ENCODE data around the gene DNMT3A. TPM values are rescaled to one million over a fixed set of nuclear protein-coding genes. Genes with fewer than 3 reads are reported as not detected.
A peak's percentile ranks its signal among the peaks of the same experiment; 100 is the strongest.

Gene DNMT3A
- total and polyA plus RNA-seq, 2 of the 8 experiments (the other 6 are each of a cell fraction or from before 2014, with no cell fraction given) = 33.6 to 178 TPM

GRCh38 chr2:25343187-25343825, 1.6 kb upstream of the DNMT3A start:
- Histone ChIP-seq H2BK120ac (replicated peaks; ENCODE audit: low read depth, low read length) (no peak overlapping the region), H2BK12ac (ENCODE audit: low read depth, low read length) (no peak overlapping the region), H3K14ac (ENCODE audit: insufficient read length) (no peak overlapping the region), H4K91ac (replicated peaks; ENCODE audit: insufficient read length, low read length) (no peak overlapping the region), H2AK5ac (ENCODE audit: low read depth, low read length) (no peak overlapping the region), H3K4me1 (replicated peaks in 1 of 4; ENCODE audit: control insufficient read depth in 3 of 4, insufficient read depth in 4 of 4, low read length in 3 of 4) (peaks cover 0 to 16% (median 9%) of the 10 kb centered on the region in 4 experiments; a peak in 5 of 7 replicates), H3K4me3 (ENCODE audit: extremely low read depth in 1 of 4, insufficient read depth in 2 of 4, low read depth in 3 of 4, low read length in 4 of 4) (peak overlapping the region in 1 of 4 experiments; percentile 64; a peak in 1 of 8 replicates), H4K20me1 (replicated peaks in 1 of 2; ENCODE audit: control insufficient read depth in 1 of 2, insufficient read depth in 2 of 2, low read length in 2 of 2) (peaks cover 3% of the 10 kb centered on the region in 2 experiments), H4K5ac (ENCODE audit: insufficient read length, low read depth, low read length) (no peak overlapping the region), H3K9ac (replicated peaks in 1 of 4; ENCODE audit: extremely low read depth in 1 of 4, low read depth in 3 of 4, low read length in 3 of 4) (no peak overlapping the region), H2BK5ac (ENCODE audit: low read depth, low read length) (no peak overlapping the region), H3K56ac (replicated peaks; ENCODE audit: insufficient read length, low read depth, low read length) (no peak overlapping the region), H2BK20ac (ENCODE audit: low read length) (no peak overlapping the region), H2AFZ (ENCODE audit: low read length) (no peak overlapping the region), H3K27ac (ENCODE audit: low read depth, low read length) (no peak overlapping the region), H3K4ac (replicated peaks; ENCODE audit: insufficient read length, low read depth, low read length) (no peak overlapping the region), H3K4me2 (ENCODE audit: insufficient read depth in 1 of 2, low read depth in 2 of 2, low read length in 2 of 2) (0 out of 4 replicates have a peak overlapping the region, but pooled peaks of 1 of the 2 experiments have one; percentile 4), H4K8ac (ENCODE audit: extremely low read depth, insufficient read depth, low read length) (no peak overlapping the region; the same call in 1 of the 2 replicates), H2BK15ac (ENCODE audit: low read length) (no peak overlapping the region), H3K27me3 (replicated peaks in 1 of 4; ENCODE audit: control insufficient read depth in 3 of 4, extremely low read depth in 1 of 4, insufficient read depth in 3 of 4, low read length in 3 of 4) (peaks cover 0 to 18% (median 11%) of the 10 kb centered on the region in 4 experiments; a peak in 6 of 7 replicates), H3K23ac (ENCODE audit: insufficient read length) (no peak overlapping the region), H3K18ac (ENCODE audit: extremely low read depth, low read length) (no peak overlapping the region), H3K9me3 (ENCODE audit: insufficient read depth in 2 of 2, low read depth in 1 of 2, low read length in 1 of 2) (no peaks in the 10 kb centered on the region), H3K36me3 (ENCODE audit: control insufficient read depth in 2 of 4, insufficient read depth in 4 of 4, low read length in 3 of 4) (no peaks in the 10 kb centered on the region), H3K79me1 (ENCODE audit: low read depth, low read length) (no peaks in the 10 kb centered on the region), H3K79me2 (ENCODE audit: control insufficient read depth in 1 of 2, insufficient read depth in 2 of 2, low read length in 2 of 2) (no peaks in the 10 kb centered on the region; a peak in 1 of 4 replicates), H3K23me2 (ENCODE audit: low read depth, low read length) (peaks cover 8% of the 10 kb centered on the region; the same call in 1 of the 2 replicates)
- ChIA-PET CTCF (ENCODE audit: partially characterized antibody) (interaction anchor here (0.6 to 3.3 kb wide), 26 partner anchors 10 to 321 kb away, joined by 3 to 23 read pairs (median 5); no protein-coding TSS in a partner anchor), POLR2A (ENCODE audit: partially characterized antibody) (interaction anchor here (0.6 to 0.7 kb wide), 2 partner anchors 28 to 517 kb away, joined by 3 read pairs; no protein-coding TSS in a partner anchor)
- 91% methylated on average over 20 of the region's 21 CpGs; no CpG with 5 or more reads in 1 of the 2 experiments for WGBS, 2 experiments (ENCODE audit: extremely low coverage in 1 of 2, insufficient coverage in 1 of 2, insufficient read length in 1 of 2, insufficient replicate concordance in 2 of 2, low coverage in 1 of 2, low lambda C conversion rate in 2 of 2, missing lambda C conversion rate in 1 of 2)
- FAIRE-seq = no peak
- no peak for DNase-seq (ENCODE audit: low read depth in 1 of 2, low spot score in 2 of 2)
- TF ChIP-seq CHD2 (IDR thresholded peaks at IDR 0.05; ENCODE audit: low read length) (no peak), SIRT6 (IDR thresholded peaks at IDR 0.05; ENCODE audit: low read length) (no peak), TEAD4 (IDR thresholded peaks at IDR 0.05; ENCODE audit: low read depth, low read length) (no peak), KDM5A (IDR thresholded peaks at IDR 0.05; ENCODE audit: low read length) (no peak), SP4 (IDR thresholded peaks at IDR 0.05; ENCODE audit: low read length) (no peak), CTBP2 (IDR thresholded peaks at IDR 0.05; ENCODE audit: borderline replicate concordance, insufficient read depth, insufficient read length, low read length) (no peak), BRCA1 (IDR thresholded peaks at IDR 0.05; ENCODE audit: low read depth, low read length) (no peak), RBBP5 (IDR thresholded peaks at IDR 0.05; ENCODE audit: borderline replicate concordance, low read depth, low read length) (no peak), POLR2A (IDR thresholded peaks at IDR 0.05; ENCODE audit: control extremely low read depth in 1 of 2, low read depth in 2 of 2, low read length in 2 of 2) (no peak), SP2 (IDR thresholded peaks at IDR 0.05; ENCODE audit: low read length) (no peak), RFX5 (IDR thresholded peaks at IDR 0.05; ENCODE audit: borderline replicate concordance, low read depth, low read length) (no peak), CBX8 (IDR thresholded peaks at IDR 0.05; ENCODE audit: borderline replicate concordance, low read depth, low read length) (no peak), CHD1 (IDR thresholded peaks at IDR 0.05; ENCODE audit: low read depth, low read length) (no peak), SAP30 (IDR thresholded peaks at IDR 0.05; ENCODE audit: insufficient read depth, insufficient replicate concordance, low read length) (no peak)
